Measurements from ENCODE around the gene PHF21B.
"Not testable (repeated sequence)": the region's sequence is repeated elsewhere in the genome, so short reads cannot be mapped to it uniquely, and the experiment has no call there.

Gene PHF21B

DNA sequence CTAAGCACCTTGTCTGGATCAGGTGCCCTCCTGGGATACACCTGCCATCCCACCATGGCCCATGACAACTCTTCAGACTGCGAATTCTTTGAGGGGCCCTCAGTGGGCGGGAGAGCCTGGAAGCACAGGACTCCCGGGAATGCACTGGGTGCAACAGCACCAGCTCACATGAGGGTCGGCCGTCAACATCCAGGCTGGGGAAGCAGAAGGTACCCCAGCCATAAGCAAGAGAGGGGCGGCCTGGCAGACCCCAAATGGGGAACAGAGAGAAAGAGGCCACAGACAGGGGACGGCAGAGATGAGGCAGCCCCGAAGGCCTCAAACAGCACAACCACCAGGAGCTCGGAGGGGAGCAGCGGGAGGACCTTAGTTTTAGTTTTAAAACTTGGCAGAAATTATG, 94.4 kb downstream of the PHF21B start:
- no peak for FAIRE-seq

DNA sequence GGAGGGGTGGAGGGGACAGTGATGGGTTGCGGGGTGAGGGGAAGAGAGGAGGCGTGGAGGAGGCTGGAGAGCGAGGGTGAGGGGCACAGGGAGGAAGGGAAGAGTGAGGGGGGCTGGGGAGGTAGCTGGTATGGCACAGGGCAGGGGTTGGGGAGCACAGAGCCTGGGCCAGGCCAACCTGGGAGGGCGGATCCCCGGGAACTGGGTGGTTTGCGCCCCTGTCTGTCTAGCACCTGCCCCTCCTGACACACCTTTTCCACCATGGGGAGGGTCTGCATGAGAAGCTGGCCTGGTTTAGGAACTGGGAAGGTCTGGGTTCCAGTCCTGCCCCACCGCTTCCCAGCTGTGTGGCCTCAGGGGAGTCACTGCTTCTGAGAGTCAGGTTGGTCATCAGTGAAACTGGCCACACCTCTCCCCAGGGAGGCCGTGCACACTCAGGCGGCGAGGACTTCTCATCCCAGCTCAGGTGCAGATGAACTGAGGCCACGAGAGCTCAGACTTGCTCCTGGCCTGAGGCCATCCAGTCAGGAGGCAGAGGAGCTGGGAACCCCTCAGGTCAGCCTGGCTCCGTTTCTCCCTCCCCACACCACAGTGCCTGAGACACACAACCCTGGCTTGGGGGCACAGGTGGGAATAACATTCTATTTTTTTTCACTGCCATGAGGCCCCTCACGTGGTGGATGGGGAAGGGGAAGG, 95.6 kb downstream of the PHF21B start:
- no peak for FAIRE-seq

DNA sequence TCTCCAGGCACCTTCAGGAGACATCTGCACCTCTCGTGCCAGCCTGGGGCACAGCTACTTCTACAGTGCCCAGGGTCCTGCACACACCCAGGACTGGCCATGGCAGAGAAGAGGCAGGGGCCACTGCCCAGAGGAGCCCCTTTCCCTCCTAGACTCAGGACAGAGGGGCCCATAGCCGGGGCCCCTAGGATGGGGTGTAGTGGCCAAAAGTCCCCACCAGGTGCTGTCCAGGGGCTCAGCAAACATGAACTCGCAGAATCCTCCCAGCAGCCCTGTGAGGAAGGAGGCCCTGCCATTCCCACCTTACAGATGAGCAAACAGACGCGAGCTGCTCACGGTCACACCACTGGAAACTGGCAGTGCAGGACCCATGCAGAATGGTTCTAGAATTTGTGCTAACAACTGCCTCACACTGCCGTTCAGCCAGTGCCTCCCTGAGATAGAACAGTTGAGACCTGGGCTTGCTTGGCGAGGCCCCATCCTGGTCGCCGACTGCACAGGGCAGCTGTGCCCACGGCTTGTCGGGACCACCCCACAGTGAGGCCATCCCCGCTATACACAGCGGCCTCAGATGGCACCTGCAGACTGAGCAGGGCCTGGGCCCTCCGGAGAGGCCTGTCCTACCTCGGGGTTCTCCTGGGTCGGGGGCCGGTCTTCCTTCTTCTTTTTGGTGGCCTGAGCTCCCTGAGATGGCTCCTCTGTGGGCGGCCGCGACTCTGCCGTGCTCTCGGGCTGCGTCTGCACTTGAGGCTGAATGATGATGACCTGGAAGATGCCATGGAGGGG, 96.4 kb downstream of the PHF21B start:
- no peak for FAIRE-seq

DNA sequence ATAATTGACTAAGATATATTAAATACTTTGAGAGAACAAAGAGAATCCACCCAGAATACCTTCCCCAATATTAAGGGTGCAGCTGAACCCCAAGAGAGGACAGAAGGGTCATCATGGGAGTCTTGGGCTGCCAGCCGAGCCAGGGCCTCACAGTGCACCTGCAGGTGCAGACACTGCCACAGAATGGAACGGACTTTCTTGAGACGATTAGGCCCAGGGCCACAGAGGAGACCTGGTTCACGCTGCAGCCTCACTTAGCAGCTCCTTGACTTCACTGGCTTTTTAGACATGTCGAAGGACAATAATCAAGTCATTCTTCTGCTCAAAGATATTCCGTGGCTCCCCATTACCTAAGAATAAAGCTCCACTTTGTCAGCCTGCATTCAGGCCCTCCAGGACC, 100.6 kb downstream of the PHF21B start:
- no peak for FAIRE-seq

DNA sequence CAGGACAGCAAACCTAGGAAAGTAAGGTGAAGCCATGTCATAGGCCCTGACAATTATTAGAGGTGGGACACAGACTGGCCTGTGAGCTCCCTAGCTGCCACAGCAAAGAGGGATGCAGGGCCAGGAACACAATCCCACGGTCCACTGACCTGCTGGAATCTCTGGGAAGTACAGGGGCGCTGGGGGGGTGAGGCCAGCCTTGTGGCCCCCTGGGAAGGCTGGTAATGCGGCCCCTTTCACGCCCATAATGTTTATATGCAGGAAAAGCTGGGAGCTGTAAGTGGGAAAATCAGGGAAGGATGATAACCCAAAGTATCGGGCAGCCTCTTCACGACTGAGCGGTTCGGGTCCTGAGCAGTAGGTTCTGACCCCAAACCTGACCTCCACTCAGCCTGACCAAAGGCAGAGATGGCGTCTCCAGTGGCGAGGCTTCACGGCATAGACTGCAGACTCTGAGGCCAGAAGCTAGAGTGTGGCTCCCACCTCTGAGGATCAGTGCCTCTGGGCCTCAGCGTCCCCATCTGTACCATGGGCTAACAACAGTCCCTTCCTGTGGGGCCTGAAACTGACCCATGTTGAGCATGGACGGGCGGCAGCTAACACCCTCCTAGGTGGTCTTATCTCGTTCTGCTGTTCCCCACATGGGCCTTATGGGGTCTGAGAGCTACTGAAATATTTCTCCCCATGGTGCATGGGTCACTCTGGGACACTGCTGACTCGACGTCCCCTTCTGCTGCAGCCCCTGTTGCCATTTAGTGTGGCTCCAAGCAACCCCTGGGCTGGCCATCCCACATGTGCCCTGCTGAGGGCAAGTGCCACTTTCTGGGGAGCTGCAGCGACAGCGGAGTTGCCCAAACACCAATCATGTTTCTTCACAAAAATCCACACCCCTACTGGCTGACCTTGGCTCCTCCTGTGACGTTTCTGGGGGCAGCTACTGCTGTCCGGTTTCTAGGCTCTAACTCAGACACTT, 101.8 kb downstream of the PHF21B start:
- no peak for FAIRE-seq

DNA sequence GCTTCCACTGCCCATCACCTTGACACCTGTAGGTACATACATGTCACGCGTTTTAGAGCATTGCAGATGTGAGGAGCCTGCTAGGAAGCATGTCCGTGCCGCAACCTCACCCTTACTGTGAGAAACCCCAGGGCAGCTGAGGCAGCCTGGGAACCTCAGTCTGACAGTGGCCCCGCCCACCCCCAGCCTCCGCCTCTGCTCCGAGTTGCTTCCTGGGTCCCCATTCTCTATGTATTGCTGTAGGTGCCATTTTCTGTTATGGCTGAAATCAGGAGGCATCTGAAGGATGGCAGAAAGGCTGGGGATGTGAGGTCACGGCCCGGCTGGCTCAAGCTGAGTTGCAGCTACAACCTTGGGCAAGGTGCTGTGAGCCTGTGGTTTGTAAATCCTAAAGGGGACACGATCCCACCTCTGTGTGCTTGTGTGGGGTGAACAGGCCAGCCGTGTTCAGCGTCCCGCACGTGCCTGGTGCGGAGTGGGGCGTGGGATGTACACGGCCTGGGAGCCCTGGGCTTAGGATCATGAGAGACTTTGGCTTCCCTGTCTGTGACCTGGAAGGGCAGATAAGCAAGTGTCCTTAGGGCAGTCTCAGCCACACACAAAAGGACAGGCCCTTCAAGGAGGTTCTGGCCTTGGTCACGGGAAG, 102.7 kb downstream of the PHF21B start:
- FAIRE-seq = no peak

DNA sequence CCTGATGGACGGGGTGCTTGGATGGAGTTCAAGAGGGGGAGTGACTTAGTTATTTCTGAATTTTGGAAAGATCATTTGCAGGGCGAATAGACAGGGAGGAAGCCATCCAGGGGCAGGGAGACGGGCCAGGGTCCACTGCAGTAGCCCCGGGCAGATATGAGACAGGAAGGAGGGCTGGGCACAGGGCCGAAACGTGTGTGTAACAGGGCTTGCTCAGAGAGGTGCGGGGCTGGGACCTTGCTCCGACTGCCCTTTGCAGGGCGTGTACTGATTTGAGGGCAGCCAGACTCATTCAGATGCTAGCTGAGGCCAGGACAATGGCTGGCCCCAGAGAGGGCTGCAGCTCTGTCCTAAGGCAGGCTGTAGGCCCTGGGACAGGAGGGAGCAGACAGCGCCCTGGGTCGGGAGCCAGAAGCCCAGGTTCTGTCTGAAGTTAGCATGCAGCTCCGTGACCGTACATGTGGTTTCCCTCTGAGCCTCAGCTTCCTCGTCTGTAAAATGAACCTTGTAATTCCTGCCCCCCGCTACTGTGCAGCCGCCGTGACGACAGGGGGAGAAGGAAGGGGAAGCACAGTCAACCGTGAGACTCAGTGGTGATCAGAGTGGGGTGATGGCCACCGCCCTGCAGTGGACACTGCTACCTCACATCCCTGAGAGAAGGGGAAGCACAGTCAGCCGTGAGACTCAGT, 103.4 kb downstream of the PHF21B start:
- FAIRE-seq = no peak

DNA sequence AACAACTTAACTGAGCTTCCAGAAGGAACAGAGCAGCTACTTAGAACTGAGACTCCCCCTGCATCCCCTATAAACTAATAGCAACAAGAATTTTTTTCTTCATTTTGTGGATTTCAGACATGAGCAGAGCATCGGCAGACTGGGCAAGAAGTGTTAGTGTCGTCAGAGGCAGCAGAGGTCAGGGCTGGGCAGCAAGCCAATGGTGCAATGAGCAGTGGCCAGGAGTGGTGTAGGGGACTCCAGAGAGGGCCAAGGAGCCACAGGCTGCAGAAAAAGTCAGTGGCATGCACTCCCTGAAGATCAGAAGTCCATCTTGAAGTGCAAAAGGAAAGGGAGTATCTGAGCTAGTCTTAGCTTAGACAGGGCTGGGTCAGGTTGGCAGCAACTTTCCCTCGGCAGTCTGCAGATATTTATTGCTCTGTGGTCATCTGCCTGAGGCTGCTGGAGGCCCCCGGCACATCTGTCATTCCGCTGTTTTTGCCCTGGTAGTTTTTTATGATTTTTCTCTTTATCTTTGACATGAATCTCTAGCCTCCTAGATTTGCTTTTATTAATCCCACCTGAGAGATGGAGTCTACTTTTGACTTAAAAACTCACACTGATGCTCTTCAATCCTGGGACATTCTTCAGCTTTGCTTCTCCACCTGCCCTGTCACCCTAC, 105.2 kb downstream of the PHF21B start:
- FAIRE-seq = not testable (repeated sequence)

DNA sequence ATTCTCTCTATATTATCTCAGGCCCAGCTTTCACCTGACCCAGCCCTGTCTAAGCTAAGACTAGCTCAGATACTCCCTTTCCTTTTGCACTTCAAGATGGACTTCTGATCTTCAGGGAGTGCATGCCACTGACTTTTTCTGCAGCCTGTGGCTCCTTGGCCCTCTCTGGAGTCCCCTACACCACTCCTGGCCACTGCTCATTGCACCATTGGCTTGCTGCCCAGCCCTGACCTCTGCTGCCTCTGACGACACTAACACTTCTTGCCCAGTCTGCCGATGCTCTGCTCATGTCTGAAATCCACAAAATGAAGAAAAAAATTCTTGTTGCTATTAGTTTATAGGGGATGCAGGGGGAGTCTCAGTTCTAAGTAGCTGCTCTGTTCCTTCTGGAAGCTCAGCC, 106.6 kb downstream of the PHF21B start:
- not testable (repeated sequence) for FAIRE-seq

DNA sequence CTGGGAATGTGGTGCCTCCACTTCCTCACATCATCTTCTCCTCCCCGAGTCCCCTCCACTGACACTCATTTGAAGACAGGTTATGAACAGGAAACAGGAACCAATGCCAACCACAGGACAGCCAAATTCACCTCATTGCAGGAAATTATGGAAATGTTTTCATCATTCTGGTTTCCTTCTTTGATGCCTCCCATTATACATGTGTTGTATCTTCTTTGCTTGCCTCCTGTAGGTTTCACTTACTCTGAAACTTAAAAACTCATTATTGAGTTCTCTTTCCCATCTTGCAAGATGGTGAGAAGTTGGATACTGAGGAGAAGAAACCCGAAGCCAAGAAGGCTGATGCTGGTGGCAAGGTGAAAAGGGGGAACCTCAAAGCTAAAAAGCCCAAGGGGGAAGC, 108.5 kb downstream of the PHF21B start:
- FAIRE-seq = no peak

DNA sequence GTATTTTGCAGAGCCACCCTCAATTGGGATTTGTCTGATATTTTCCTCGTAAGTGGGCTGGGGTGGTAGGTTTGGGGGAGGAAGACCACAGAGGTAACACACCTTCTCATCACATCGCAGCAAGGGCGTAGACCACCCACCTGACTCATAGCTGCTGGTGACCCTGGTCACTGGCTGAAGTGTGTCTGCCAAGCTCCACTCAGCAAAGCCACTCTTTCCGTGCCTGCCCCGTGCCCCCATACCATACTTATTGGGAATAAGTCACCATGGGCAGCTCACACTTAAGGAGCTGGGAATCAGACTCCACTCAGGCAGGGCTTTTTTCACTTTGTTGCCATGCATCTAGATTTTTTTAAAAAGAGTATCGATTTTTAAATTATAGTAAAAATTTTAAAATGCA, 111.6 kb downstream of the PHF21B start:
- no peak for FAIRE-seq

DNA sequence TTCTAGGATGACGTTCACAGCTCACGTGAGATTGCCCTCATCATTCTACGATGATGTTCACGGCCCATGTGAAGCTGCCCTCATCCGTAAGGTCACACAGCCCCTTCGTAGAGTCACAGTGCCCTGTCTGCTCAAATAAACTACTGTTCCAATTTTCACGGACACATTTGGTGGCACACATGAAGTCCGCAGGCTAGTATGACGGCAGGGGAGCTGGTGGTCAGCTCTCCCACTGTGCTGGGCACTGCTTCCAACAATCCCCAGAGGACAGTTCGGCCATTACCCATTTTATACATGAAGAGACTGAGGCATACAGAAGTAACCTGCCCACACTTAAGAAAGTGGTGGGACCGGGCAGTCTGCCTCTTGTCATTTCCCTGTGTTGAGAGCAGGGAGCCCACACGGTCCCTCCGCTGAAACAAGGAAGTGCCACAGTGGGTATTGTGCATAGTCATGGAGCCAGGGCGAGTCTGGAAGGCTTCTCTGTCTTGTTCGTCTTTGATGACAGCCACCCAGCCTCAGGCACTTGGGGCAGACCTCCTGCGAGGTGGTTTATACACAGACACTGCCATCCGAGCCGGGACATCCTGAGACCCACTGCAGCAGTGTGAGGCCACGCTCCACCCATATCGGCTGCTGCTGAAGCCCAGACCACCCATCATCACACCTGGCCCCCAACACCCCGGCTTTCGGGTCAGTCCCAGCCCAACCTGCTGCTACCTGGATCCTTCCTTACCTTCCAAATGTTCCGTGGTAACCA, 114.3 kb downstream of the PHF21B start:
- no peak for FAIRE-seq

DNA sequence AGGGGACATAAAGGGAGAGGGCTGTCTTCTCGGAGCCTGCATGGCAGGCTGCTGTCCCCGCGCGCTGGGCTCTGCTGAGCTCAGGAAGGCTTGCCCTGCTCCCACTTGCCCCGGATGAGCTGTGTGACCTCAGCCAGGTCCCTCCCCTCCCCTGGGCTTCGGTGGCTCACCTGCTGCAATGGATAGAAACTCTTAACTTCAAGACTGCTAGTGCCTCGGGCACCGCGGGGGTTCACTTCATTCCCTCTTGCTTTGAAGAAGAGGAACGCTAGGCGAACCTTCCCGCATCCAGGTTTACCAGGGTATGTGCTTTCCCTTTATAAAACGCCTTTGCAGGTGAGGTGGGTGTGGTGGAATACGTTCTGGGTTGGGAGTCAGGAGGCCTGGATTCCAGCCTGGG, 115.0 kb downstream of the PHF21B start:
- FAIRE-seq = no peak

DNA sequence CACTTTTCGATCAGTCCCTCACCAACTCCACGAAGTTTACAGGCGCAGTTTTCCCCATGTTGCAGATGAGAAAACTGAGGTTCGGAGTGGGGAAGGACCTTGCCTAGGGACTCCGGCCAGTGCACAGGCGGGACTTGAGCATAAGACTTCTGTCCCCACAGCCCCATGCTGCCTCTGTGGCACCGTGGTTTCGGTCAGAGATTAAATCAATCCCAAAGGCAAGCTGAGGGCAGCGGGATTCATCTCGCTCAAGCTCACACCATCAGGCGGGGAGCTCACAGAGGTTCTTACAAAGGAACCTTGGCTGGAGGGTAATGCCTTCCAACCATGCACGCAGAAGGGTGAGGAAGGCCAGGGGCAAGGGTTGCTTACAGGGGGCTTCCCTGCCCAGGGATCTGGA, 115.5 kb downstream of the PHF21B start:
- FAIRE-seq = no peak

DNA sequence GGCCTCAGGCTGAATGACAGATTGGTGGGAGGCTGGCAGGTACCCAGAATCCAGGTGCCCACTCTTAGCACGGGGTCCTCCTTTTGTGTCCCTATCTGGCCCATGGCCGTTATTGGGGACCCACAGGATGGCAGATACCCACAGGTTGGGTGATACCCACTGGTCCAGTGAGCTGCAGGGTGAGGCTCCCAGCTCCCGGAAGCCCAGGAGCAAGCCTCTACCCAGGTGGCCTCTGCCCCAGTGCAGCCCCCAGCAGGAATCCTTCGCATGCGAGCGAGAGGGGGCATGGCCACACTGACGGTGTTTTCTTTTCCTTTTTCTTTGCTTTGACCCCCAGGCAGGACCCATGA, 116.1 kb downstream of the PHF21B start:
- FAIRE-seq = no peak

DNA sequence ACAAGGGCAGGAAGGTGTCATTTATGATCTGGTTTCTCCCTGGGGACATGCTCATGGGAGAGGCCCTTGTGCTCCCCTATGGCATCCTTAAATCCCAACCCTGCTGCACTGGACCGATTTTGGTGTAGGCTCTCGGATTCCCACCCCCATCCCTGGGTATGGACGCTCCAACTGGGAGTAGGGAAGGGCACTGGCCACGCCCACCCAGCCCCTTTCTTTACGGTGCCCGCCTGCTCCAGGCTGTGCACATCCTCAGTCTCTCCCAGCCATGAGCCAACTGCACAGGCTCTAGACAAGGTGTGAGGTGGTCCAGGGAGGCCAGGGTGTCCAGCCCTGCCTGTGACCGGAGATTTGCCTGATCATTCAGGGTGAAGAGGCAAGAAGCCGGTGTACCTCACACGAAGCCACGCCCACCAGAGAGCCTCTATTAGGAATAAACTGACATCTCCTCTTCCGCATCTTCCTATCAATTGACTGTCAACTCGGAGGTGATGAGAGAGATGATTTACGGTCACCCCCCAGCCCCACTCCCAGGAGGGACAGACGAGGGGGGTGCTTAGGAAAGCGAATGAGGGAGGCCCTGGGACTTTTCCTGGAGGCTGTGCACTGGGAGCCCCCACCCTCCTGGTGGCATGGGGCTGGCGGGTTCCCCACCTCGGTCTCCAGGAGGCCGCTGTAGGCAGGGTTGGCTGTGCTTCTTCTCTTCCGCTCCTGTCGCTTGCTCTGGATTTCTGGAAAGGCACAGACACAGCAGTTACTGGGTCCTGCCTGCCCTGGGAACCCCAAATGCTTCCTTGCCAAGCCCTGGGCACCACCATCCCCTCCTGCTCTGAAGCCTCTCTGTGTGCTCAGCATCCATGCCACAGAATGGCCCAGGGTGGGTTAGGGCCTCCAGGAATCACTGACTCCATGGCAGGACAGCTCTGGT, 116.7 kb downstream of the PHF21B start:
- no peak for FAIRE-seq

DNA sequence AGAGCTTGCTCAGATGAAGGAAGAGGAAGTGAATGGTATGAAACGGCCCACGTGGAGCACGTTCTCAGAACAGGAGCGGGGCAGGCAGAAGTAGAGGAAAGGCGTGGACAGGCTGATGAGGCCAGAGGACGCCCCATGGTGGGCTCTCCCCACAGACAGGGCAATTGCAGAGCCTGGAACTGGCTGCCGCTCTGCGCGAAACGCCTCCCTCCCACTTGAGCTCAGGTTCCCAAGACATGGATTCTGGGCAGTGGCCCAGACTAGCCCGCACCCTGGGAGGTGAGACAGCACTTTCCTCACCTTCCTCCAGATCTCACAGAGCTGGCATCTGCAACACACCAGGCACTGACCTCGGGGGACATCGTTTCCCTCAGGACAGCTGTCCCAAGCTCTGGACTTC, 117.6 kb downstream of the PHF21B start:
- FAIRE-seq = no peak

DNA sequence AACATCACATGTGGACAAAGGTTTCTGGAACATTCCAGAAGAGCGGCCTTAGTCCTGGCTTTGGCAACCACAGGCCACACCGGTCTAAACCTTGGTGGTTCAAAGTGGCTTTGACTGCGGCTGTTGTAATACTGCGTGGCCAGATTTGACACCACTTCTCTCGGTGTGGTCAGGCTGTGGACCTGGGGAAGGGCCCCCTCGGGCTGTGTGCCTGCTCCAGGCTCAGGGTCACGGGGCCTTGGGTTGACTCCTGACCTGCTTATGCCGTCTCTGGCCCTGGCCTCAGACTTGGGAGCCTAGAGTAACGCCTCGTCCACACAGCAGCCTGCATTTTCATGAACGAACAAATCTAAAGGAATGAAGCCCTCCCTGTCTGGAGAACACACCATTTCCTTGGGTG, 118.0 kb downstream of the PHF21B start:
- no peak for FAIRE-seq

DNA sequence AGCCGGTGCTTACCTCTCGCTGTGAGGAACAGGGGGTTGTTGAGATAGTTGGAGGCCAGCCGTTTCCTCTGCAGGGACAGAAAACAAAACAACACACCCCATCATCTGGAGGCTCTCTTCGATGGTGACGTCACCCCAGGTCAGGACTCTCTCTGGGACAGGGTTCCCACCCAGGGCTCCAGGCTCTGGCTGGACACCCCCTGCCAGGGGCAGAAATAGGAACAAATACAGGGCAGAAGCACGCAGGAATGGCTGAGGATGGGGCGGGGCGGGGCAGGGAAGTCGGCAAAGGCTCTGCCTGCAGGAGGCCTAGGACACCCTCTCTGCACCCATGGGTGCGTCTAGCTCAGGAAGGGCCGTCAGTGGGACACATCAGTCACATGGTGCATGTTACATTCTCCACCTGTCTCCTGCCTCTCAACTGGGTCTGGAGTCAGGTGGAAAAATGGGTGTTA, 118.5 kb downstream of the PHF21B start:
- FAIRE-seq = no peak

Data from TTC549 (cell line).